DND-41 (cell line): Measurements from ENCODE around the gene BIRC5.
A peak's percentile ranks its signal among the peaks of the same experiment; 100 is the strongest.

Source experiments
- ATAC-seq: fragments of 200-7000 bp; cut with Tn5 transposase; 3 replicates; pipeline ENCODE4 v1.9.1; 2021; ENCODE audit warnings: low read depth; ENCODE audit not compliant: insufficient read depth
- DNase-seq: peaks from one replicate; pipeline ENCODE4 v3.0.0-alpha.2; 2020
- H2AFZ ChIP-seq: 2 replicates; pipeline ENCODE4 v1.6.0; 2012; ENCODE audit warnings: low read depth, low read length
- H3K27ac ChIP-seq: 2 replicates; pipeline ENCODE4 v1.5.1; 2012; ENCODE audit warnings: low read length, inconsistent platforms
- H3K27me3 ChIP-seq: fragments of 200-600 bp; sonication (generic); 2 replicates; pipeline ENCODE4 v1.6.0; 2012; ENCODE audit warnings: low read length, mild to moderate bottlenecking, inconsistent platforms; ENCODE audit not compliant: insufficient read depth, poor library complexity
- H3K36me3 ChIP-seq: 2 replicates; pipeline ENCODE4 v1.5.1; 2012; ENCODE audit warnings: low read length, inconsistent platforms; ENCODE audit not compliant: insufficient read depth
- H3K4me1 ChIP-seq: 2 replicates; pipeline ENCODE4 v1.5.1; 2012; ENCODE audit warnings: mild to moderate bottlenecking, low read length; ENCODE audit not compliant: insufficient read depth
- H3K4me2 ChIP-seq: 2 replicates; pipeline ENCODE4 v1.6.0; 2012; ENCODE audit warnings: mild to moderate bottlenecking, moderate library complexity, low read length, inconsistent platforms; ENCODE audit not compliant: insufficient read depth
- H3K4me3 ChIP-seq, 2 experiments: fragments of 200-600 bp in 1 of 2; shearing (Covaris generic) in 1 of 2; 2 replicates each; pipeline ENCODE4 v1.5.1; 2012 to 2016; ENCODE audit warnings: inconsistent platforms in 2 of 2, low read length in 2 of 2, mild to moderate bottlenecking in 2 of 2, low read depth in 1 of 2, moderate library complexity in 1 of 2
- H3K79me2 ChIP-seq: 2 replicates; pipeline ENCODE4 v1.6.0; 2012; ENCODE audit warnings: low read length, inconsistent platforms; ENCODE audit not compliant: insufficient read depth
- H3K9ac ChIP-seq: 2 replicates; pipeline ENCODE4 v1.6.0; 2012; ENCODE audit warnings: low read depth, mild to moderate bottlenecking, inconsistent platforms, low read length, moderate library complexity
- H3K9me3 ChIP-seq: 2 replicates; pipeline ENCODE4 v1.5.1; 2012; ENCODE audit warnings: low read length, moderate library complexity, mild to moderate bottlenecking, inconsistent platforms; ENCODE audit not compliant: insufficient read depth, severe bottlenecking
- H4K20me1 ChIP-seq: 2 replicates; pipeline ENCODE4 v1.6.0; 2012; ENCODE audit warnings: low read length; ENCODE audit not compliant: insufficient read depth
- CTCF ChIP-seq: IDR thresholded peaks from 2 replicates; pipeline ENCODE4 v1.5.1; 2012; ENCODE audit warnings: borderline replicate concordance, low read length, moderate library complexity, mild to moderate bottlenecking; ENCODE audit not compliant: poor library complexity, severe bottlenecking; ENCODE audit errors: extremely low read depth
- EZH2 ChIP-seq: IDR thresholded peaks from 3 replicates; pipeline ENCODE4 v1.6.1; 2012; ENCODE audit warnings: borderline replicate concordance, low read depth, mild to moderate bottlenecking, moderate library complexity, low read length, inconsistent platforms; ENCODE audit not compliant: severe bottlenecking

Gene BIRC5

GRCh38 chr17:78250891-78251772 lies 37.1 kb downstream of the BIRC5 start:
- Histone ChIP-seq H3K4me3 (peak overlapping the region in 1 of 2 experiments; percentile 27; a peak in 1 of 4 replicates), H3K4me1 (peaks cover 43% of the 10 kb centered on the region)

GRCh38 chr17:78251773-78252103 lies 37.7 kb downstream of the BIRC5 start:
- no peaks in the 10 kb centered on the region for H4K20me1 ChIP-seq
- H3K27ac ChIP-seq: peak overlapping the region; percentile 74
- H3K4me2 ChIP-seq: peak overlapping the region; percentile 49
- DNase-seq (no peak), ATAC-seq (no peak)
- H3K27me3 ChIP-seq: no peaks in the 10 kb centered on the region
- H3K4me1 ChIP-seq: peaks cover 43% of the 10 kb centered on the region
- no peaks in the 10 kb centered on the region; the same call in 1 of the 2 replicates for H3K36me3 ChIP-seq
- no peak overlapping the region for H2AFZ ChIP-seq
- no peak for TF ChIP-seq CTCF
- no peak for TF ChIP-seq EZH2
- H3K9ac ChIP-seq: peak overlapping the region; percentile 19
- peak overlapping the region in 1 of 2 experiments; percentile 27; a peak in 1 of 4 replicates for H3K4me3 ChIP-seq
- H3K9me3 ChIP-seq: no peaks in the 10 kb centered on the region
- H3K79me2 ChIP-seq: peaks cover 4% of the 10 kb centered on the region

More at GRCh38 chr17:78250891-78251772, 37.1 kb downstream of the BIRC5 start:
- TF ChIP-seq EZH2 (no peak), CTCF (peak; percentile 95)
- peak overlapping the region; percentile 19; the same call in 1 of the 2 replicates for H3K9ac ChIP-seq
- peak overlapping the region; percentile 49 for H3K4me2 ChIP-seq
- H3K9me3 ChIP-seq: no peaks in the 10 kb centered on the region
- H3K27ac ChIP-seq: peak overlapping the region; percentile 74
- peak; percentile 87 for DNase-seq
- H3K36me3 ChIP-seq: no peaks in the 10 kb centered on the region; the same call in 1 of the 2 replicates
- peak; percentile 69 for ATAC-seq
- no peaks in the 10 kb centered on the region for H4K20me1 ChIP-seq
- H2AFZ ChIP-seq: peak overlapping the region; percentile 41; the same call in 1 of the 2 replicates
- H3K27me3 ChIP-seq: no peaks in the 10 kb centered on the region
- H3K79me2 ChIP-seq: peaks cover 4% of the 10 kb centered on the region

GRCh38 chr17:78252111-78252634 lies 38.1 kb downstream of the BIRC5 start:
- Histone ChIP-seq H2AFZ (no peak overlapping the region), H3K9me3 (no peaks in the 10 kb centered on the region), H4K20me1 (no peaks in the 10 kb centered on the region), H3K4me3 (no peak overlapping the region), H3K36me3 (no peaks in the 10 kb centered on the region; the same call in 1 of the 2 replicates), H3K9ac (peak overlapping the region; percentile 19), H3K4me2 (peak overlapping the region; percentile 98), H3K27me3 (no peaks in the 10 kb centered on the region), H3K27ac (peak overlapping the region; percentile 74), H3K4me1 (peaks cover 47% of the 10 kb centered on the region), H3K79me2 (peaks cover 4% of the 10 kb centered on the region)
- no peak for TF ChIP-seq EZH2
- no peak for TF ChIP-seq CTCF
- ATAC-seq (peak; percentile 71), DNase-seq (peak; percentile 88)
